ENCODE data around the gene PFDN6.

PFDN6 gene

GRCh38 chr6:33301877-33302276, 12.5 kb downstream of the PFDN6 start:
- peaks cover 25% of the 10 kb centered on the region for H3F3A ChIP-seq (ENCODE audit: insufficient read depth, low read length)
- no peak overlapping the region for H3K27ac ChIP-seq (ENCODE audit: low read length)
- peaks cover 41% of the 10 kb centered on the region for H3K79me2 ChIP-seq (ENCODE audit: low read length)

DNA sequence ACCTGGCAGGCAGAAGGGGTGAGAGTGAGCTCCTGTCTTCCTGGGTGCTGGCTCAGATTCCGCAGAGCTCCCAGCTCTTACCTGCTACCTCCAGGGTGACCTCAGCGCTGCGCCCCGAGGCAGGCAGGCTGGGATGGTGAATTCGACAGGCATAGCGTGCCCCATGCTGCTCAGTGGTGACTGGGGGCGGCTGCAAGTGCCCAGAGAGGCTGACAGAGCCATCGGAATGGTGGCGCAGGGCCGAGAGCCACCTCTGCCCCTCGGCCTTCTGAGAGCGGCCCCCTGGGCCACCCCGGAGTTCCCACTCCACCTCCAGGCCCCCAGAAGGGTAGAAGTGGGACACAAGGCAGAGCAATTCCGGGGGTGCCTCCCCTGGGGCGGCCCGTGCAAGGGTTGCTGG, 14.8 kb downstream of the PFDN6 start:
- Histone ChIP-seq H4K20me1 (ENCODE audit: insufficient read depth, low read length) (no peaks in the 10 kb centered on the region), H3K9me3 (replicated peaks; ENCODE audit: insufficient read depth, low read length) (no peaks in the 10 kb centered on the region), H3K9me2 (replicated peaks; ENCODE audit: insufficient read depth, low read length) (no peaks in the 10 kb centered on the region), H3K27me3 (replicated peaks; ENCODE audit: insufficient read depth, low read length) (no peaks in the 10 kb centered on the region), H3K4me3 (ENCODE audit: low read length) (no peak overlapping the region), H3K27ac (ENCODE audit: low read length) (no peak overlapping the region), H3F3A (ENCODE audit: insufficient read depth, low read length) (peaks cover 13% of the 10 kb centered on the region), H3K4me2 (ENCODE audit: low read depth, low read length) (no peak overlapping the region), H3K79me2 (ENCODE audit: low read length) (peaks cover 49% of the 10 kb centered on the region), H3K9ac (ENCODE audit: low read length) (no peak overlapping the region), H3K4me1 (ENCODE audit: low read length) (0 out of 2 replicates have a peak, but pooled peaks cover 3% of the 10 kb centered on the region), H3K36me3 (replicated peaks; ENCODE audit: insufficient read depth, low read length) (no peaks in the 10 kb centered on the region), H2AFZ (ENCODE audit: low read length) (no peak overlapping the region)
- DNase-seq, result no peak
- TF ChIP-seq, protein P1, sequence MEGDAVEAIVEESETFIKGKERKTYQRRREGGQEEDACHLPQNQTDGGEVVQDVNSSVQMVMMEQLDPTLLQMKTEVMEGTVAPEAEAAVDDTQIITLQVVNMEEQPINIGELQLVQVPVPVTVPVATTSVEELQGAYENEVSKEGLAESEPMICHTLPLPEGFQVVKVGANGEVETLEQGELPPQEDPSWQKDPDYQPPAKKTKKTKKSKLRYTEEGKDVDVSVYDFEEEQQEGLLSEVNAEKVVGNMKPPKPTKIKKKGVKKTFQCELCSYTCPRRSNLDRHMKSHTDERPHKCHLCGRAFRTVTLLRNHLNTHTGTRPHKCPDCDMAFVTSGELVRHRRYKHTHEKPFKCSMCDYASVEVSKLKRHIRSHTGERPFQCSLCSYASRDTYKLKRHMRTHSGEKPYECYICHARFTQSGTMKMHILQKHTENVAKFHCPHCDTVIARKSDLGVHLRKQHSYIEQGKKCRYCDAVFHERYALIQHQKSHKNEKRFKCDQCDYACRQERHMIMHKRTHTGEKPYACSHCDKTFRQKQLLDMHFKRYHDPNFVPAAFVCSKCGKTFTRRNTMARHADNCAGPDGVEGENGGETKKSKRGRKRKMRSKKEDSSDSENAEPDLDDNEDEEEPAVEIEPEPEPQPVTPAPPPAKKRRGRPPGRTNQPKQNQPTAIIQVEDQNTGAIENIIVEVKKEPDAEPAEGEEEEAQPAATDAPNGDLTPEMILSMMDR (IDR thresholded peaks at IDR 0.05; ENCODE audit: low read length), result no peak
- TF ChIP-seq EZH2 (optimal IDR thresholded peaks at IDR 0.05; ENCODE audit: low read depth, low read length) (no peak), EZH2phosphoT487 (IDR thresholded peaks at IDR 0.05; ENCODE audit: low read length) (no peak)

More at GRCh38 chr6:33301877-33302276, 12.5 kb downstream of the PFDN6 start:
- peaks cover 7% of the 10 kb centered on the region for H3K4me1 ChIP-seq (ENCODE audit: low read length)
- no peak overlapping the region for H3K4me2 ChIP-seq (ENCODE audit: low read depth, low read length)
- no peak for DNase-seq
- TF ChIP-seq EZH2phosphoT487 (IDR thresholded peaks at IDR 0.05; ENCODE audit: low read length) (no peak), EZH2 (optimal IDR thresholded peaks at IDR 0.05; ENCODE audit: low read depth, low read length) (no peak)
- TF ChIP-seq, protein P1 (IDR thresholded peaks at IDR 0.05; ENCODE audit: low read length), result no peak
- no peaks in the 10 kb centered on the region for H3K9me3 ChIP-seq (replicated peaks; ENCODE audit: insufficient read depth, low read length)
- no peaks in the 10 kb centered on the region for H3K36me3 ChIP-seq (replicated peaks; ENCODE audit: insufficient read depth, low read length)
- H2AFZ ChIP-seq (ENCODE audit: low read length), result no peak overlapping the region
- no peaks in the 10 kb centered on the region for H4K20me1 ChIP-seq (ENCODE audit: insufficient read depth, low read length)
- H3K4me3 ChIP-seq (ENCODE audit: low read length), result no peak overlapping the region
- no peak overlapping the region for H3K9ac ChIP-seq (ENCODE audit: low read length)
- no peaks in the 10 kb centered on the region for H3K9me2 ChIP-seq (replicated peaks; ENCODE audit: insufficient read depth, low read length)
- no peaks in the 10 kb centered on the region for H3K27me3 ChIP-seq (replicated peaks; ENCODE audit: insufficient read depth, low read length)

DNA sequence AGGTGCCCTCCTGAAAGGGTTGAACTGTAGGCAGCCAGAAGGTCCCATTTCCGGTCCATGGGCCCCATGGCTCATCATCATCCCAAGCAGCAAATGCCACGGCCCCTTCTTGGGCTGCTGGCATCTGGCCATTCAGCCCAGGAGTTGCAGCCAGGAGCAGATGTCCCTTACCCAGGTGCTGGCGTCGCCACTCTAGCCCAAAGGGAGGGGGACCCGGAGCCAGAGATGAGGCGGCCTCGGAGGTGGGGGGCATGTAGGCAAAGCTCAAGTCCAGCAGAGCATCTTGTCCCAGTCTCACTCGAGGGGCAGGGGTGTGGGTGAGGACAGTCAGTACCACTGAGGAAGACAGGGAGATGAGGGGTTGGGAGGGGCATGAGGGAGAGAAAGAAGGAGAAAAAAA, 15.7 kb downstream of the PFDN6 start:
- TF ChIP-seq EZH2 (optimal IDR thresholded peaks at IDR 0.05; ENCODE audit: low read depth, low read length), result no peak
- TF ChIP-seq EZH2phosphoT487 (IDR thresholded peaks at IDR 0.05; ENCODE audit: low read length), result no peak
- TF ChIP-seq, protein P1 (IDR thresholded peaks at IDR 0.05; ENCODE audit: low read length), result no peak
- H3K27ac ChIP-seq (ENCODE audit: low read length), result no peak overlapping the region
- H3K4me1 ChIP-seq (ENCODE audit: low read length), result no peaks in the 10 kb centered on the region
- H3K4me2 ChIP-seq (ENCODE audit: low read depth, low read length), result no peak overlapping the region
- H3K27me3 ChIP-seq (replicated peaks; ENCODE audit: insufficient read depth, low read length), result no peaks in the 10 kb centered on the region
- H3K9ac ChIP-seq (ENCODE audit: low read length), result no peak overlapping the region
- no peak overlapping the region for H3K4me3 ChIP-seq (ENCODE audit: low read length)
- peaks cover 57% of the 10 kb centered on the region for H3K79me2 ChIP-seq (ENCODE audit: low read length)
- H3K9me3 ChIP-seq (replicated peaks; ENCODE audit: insufficient read depth, low read length), result no peaks in the 10 kb centered on the region
- no peak for DNase-seq
- no peaks in the 10 kb centered on the region for H4K20me1 ChIP-seq (ENCODE audit: insufficient read depth, low read length)
- H2AFZ ChIP-seq (ENCODE audit: low read length), result no peak overlapping the region
- H3K36me3 ChIP-seq (replicated peaks; ENCODE audit: insufficient read depth, low read length), result no peaks in the 10 kb centered on the region
- H3K9me2 ChIP-seq (replicated peaks; ENCODE audit: insufficient read depth, low read length), result no peaks in the 10 kb centered on the region
- peaks cover 5% of the 10 kb centered on the region for H3F3A ChIP-seq (ENCODE audit: insufficient read depth, low read length)

Data from MM.1S (cell line).